ENCODE data around the gene ZNF330.

DNA sequence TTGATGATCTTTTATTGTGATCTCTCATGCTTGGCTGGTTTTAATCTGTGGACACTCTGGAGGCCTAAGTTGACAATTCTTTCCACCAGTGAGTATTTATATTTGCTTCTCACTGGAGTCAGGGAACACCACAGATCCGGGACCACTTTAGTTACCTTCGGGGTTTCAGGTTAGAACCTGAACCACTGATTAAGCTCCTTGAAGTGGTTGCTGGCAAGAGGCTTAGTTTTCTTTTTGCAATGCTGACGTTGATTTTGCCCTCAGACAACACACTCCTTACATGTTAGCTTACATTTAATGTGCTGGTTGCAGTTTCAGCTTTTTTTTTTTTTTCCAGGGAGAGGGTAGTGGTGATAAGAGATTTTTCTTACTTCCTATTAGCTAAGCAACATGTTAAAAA is 10.5 kb upstream of the ZNF330 start:
- TF ChIP-seq, protein P1, sequence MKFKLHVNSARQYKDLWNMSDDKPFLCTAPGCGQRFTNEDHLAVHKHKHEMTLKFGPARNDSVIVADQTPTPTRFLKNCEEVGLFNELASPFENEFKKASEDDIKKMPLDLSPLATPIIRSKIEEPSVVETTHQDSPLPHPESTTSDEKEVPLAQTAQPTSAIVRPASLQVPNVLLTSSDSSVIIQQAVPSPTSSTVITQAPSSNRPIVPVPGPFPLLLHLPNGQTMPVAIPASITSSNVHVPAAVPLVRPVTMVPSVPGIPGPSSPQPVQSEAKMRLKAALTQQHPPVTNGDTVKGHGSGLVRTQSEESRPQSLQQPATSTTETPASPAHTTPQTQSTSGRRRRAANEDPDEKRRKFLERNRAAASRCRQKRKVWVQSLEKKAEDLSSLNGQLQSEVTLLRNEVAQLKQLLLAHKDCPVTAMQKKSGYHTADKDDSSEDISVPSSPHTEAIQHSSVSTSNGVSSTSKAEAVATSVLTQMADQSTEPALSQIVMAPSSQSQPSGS (IDR thresholded peaks at IDR 0.05; ENCODE audit: low read length) = no peak
- TF ChIP-seq MAFK (IDR thresholded peaks at IDR 0.05; ENCODE audit: low read depth, low read length) = no peak
- TF ChIP-seq, protein P2, sequence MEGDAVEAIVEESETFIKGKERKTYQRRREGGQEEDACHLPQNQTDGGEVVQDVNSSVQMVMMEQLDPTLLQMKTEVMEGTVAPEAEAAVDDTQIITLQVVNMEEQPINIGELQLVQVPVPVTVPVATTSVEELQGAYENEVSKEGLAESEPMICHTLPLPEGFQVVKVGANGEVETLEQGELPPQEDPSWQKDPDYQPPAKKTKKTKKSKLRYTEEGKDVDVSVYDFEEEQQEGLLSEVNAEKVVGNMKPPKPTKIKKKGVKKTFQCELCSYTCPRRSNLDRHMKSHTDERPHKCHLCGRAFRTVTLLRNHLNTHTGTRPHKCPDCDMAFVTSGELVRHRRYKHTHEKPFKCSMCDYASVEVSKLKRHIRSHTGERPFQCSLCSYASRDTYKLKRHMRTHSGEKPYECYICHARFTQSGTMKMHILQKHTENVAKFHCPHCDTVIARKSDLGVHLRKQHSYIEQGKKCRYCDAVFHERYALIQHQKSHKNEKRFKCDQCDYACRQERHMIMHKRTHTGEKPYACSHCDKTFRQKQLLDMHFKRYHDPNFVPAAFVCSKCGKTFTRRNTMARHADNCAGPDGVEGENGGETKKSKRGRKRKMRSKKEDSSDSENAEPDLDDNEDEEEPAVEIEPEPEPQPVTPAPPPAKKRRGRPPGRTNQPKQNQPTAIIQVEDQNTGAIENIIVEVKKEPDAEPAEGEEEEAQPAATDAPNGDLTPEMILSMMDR (IDR thresholded peaks at IDR 0.05; ENCODE audit: control extremely low read depth in 1 of 3, insufficient read depth in 1 of 3, low read depth in 1 of 3, low read length in 3 of 3) = no peak
- TF ChIP-seq POLR2A (IDR thresholded peaks at IDR 0.05; ENCODE audit: control extremely low read depth in 1 of 2, low read depth in 2 of 2, low read length in 2 of 2) = no peak

Measured in H1 (cell line).